Stimulated activated CD8-positive, alpha-beta memory T cell treated with anti-CD3 and anti-CD28 coated beads, Interleukin-15, amount 100 ng/mL, for 1 hour (primary cell): Measurements from ENCODE around the gene RFX4.

Experiments
- DNase-seq: peaks from one replicate; pipeline ENCODE4 v3.0.0-alpha.2; 2020; ENCODE audit warnings: low read depth

The RFX4 gene

GRCh38 chr12:106804668-106805067 lies 221.9 kb downstream of the RFX4 start:
- no peak for DNase-seq
